HG03460 (cell line): ENCODE results near the gene MCIDAS.

ENCODE experiments used
- ATAC-seq: cut with Tn5 transposase; IDR thresholded peaks from one replicate; pipeline ENCODE4 v1.9.1; 2021; ENCODE audit not compliant: unreplicated experiment

Gene MCIDAS

DNA sequence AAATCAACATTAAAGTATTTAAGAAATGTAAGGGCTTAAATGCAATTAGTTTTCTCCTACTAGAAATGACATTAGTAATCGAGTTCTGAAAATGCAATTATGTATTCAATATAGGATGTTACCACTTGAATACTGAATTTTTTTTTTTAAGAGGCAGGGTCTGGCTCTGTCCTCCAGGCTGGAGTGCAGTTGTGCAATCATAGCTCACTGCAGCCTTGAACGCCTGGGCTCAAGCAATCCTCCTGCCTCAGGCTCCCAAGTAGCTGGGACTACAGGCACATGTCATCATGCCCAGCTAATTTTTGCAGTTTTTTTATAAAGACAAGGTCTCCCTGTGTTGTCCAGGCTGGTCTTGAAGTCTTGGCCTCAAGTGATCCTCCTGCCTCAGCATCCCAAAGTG is 55.6 kb downstream of the MCIDAS start:
- ATAC-seq = no peak
